ENCODE results near the gene GPX5.
A peak's percentile ranks its signal among the peaks of the same experiment; 100 is the strongest.
"Not testable (repeated sequence)": the region's sequence is repeated elsewhere in the genome, so short reads cannot be mapped to it uniquely, and the experiment has no call there.

The GPX5 gene

DNA sequence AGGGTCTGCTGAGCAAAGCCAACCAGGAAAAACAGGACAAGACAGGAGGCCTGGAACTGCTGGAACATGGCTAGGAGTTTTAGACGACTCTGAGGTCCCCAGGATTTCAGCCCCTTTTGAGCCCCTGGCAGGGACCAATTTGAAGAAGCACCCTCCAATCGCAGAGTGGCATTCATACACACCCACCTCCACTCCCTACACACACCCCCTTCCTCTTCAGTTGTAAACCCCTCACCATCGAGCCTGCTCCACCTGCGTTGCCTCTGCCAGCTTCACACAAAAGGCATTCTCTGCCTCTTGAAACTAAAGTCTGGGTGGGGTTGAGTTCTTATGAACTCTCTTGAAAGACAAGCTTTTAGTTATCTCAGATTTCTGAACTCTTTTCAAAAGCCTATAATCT, 10.0 kb upstream of the GPX5 start, which contains the start of gene GPX6:
TSS of gene GPX6 (minus strand) at position 118 of the 400 bp plus-strand sequence. CDS start at position 68, 50 bp downstream.
- no peak for DNase-seq

DNA sequence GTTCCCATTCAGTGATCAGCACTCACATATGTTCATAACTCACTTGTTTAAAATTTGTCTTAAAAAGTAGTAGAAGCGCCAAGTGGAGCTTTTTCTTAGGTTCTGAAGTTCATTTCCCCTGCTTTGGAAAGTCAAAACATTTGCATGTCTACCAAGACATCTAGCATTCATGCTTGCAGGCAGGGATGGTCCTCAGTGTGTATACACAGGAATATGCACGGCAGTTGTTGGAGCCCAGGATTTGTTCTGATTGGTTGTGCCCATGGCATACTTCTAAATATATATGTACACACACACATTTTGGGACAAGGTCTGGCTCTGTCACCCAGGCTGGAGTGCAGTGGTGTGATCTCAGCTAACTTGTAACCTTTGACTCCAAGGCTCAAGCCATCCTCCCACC, 7.7 kb upstream of the GPX5 start:
- DNase-seq: no peak

GRCh38 chr6:28522594-28523240, 3.0 kb upstream of the GPX5 start:
- no peak for DNase-seq

DNA sequence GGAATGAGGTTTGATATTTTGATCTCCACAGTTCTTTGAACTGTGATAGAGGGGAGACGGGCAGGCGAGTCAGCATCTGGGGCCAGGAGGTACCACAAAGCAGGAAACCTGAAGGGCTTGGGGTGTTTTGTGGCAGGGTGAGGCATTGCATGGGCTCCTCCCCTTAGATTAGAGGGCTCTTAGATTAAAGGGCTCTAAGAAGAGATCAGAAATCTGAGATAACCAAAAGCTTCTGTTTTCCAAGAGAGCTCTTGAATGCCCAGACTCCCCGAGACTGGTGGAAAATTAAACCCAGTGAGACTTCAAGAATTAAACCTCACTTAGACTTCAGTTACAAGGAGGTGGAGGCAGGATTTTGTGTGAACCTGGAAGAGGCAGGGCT, 2.4 kb upstream of the GPX5 start:
- no peak for DNase-seq

DNA sequence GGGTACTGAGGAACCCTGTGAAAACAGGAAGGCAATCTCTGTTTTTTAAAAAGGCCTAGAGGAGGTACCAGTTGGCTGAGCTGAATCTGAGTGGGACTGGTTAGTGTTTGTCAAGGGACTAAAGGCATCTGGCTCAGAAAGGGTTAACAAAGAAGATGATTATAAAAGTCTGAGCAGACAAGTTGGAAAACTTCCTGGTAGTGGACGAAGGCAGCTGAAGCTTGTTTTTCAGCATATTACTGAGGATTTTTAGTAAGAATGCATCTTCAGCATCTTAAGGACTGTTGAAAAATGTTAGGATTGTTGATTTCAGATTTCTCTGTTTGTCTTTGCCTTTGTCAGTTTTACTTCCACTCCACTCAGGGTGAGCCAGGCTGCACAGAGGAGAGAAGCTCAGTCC, 5.1 kb downstream of the GPX5 start:
- no peak for DNase-seq

GRCh38 chr6:28531479-28532128, 5.9 kb downstream of the GPX5 start:
- DNase-seq: peak in 1 of 2 experiments; percentile 19

DNA sequence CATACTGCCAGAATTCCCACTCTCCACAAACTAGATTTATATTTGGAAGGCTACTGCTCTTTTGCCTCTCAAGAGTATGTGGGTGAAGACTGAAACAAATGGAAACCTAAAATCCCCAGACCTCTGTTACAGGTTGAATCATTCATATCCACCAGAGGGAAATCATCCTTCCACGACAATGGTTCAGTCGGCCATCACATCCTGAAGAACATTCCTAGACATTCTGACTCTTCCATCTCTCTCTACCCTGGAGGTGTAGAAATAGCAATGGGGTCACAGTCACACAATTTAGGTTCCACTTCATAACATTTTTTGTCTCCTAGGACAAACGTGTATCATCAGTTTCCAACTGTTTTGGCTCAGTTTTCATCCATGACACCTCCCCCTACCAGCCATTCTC, 8.6 kb downstream of the GPX5 start:
- DNase-seq: no peak

- DNase-seq: no peak
Measured at GRCh38 chr6:28534875-28535274, 9.2 kb downstream of the GPX5 start.

GRCh38 chr6:28537065-28537464, 11.4 kb downstream of the GPX5 start:
- peak in 1 of 2 experiments; percentile 38 for DNase-seq

DNA sequence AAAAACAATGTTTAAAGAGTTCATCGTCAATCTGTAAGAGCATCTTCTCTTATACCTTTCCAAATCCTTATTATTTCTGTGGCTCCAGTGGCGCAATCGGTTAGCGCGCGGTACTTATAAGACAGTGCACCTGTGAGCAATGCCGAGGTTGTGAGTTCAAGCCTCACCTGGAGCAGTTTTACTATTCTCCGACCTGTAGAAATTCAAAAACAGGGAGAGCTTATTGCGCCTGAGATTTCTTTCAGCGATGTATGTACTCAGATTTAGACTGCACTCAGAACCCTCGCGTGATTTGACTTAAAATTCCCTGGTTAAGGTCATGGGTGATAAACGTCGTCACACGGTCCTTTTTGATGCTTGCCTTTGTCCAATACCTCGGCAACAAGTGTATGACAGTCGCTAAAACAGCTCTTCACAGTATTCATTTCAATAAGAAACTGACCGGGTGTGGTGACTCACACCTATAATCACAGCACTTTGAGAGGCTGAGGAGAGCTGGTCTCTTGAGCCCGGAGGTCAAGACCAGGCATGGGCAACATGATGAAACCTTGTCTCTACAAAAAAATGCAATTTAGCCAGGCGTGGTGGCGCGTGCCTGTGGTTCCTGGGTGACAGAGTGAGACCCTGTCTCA, 11.9 kb downstream of the GPX5 start:
- no peak for DNase-seq

DNA sequence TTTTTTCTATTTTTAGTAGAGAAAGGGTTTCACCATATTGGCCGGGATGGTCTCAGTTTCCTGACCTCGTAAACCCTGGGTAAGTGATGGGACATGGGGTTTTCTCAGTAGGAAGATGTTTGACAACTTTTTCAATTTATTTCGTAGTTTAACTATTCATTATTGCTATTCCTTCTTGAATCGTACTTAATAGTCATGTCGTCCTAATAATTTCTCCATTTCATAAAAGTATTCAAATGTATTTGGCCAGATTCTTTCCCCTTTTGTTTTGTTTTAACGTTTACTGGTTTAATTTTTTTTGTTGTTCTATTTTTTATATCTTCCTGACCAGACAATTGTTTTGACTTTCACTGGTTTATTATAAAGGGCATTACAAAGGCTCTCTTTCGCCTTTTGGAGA, 16.3 kb downstream of the GPX5 start:
- DNase-seq: no peak

GRCh38 chr6:28542440-28543296, 17.0 kb downstream of the GPX5 start:
- DNase-seq: peak; percentile 87 to 88

DNA sequence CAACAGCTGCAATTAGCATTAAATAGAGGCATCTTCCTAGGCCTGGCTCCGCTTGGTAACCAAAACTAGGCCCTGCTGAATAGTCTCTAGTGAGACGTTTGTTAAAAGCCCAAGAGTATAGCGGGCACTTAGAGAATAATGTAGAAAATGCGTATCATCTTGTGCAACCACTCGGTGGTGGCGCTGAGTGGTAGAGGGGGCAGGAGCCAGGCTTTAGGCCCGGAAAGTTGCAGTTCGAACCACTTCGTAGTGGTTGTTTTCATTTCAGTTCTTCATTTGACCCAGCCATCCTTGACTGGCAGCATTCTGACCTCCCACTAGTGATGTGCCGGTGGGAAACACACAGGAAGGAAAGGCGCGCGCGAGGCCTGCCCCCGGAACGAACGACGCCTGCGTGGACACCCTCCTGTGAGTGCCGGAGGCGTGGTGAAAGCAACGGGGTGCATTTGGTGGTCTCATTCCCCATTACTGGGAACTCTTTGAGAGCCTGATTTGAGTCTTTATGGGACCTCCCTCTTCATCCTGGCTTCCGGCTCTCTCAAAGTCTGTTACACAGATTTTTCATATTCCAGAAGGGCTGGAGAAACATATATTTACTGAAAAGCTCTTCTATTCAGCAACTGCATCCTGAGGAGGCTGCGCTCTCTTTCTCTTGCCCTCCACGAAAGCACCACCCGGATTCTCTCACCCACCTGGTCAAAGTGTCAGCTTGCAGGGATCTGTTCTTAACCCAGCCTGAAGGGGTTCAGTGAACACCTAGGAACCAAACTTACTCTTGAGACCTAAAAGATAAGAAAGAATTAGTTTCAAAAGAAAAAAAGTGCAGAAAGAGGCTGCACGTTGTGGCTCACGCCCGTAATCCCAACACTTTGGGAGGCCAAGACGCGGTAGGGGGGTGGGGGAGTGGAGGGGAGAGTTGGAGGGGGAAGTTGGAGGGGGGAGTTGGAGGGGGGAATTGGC, 18.2 kb downstream of the GPX5 start:
- no peak for DNase-seq

DNA sequence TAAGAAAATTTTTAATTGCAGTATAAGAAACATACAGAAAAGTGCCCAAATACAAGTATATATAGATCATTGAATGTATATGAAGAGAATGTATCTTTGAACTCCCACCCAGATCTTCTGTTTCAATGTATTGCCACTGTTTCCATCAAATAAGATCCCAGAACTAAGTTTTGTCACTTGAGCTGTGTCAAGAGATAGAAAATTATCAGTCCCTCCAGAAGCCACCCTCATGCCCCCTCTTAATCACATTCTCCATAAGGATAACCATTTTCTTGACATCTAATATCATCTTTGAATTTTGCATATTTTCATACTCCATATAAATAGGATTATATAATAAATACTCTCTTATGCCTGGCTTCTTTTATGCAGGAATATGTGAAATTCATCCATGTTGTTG, 20.3 kb downstream of the GPX5 start:
- DNase-seq: no peak

GRCh38 chr6:28547003-28547402, 21.3 kb downstream of the GPX5 start:
- not testable (repeated sequence) for DNase-seq

DNA sequence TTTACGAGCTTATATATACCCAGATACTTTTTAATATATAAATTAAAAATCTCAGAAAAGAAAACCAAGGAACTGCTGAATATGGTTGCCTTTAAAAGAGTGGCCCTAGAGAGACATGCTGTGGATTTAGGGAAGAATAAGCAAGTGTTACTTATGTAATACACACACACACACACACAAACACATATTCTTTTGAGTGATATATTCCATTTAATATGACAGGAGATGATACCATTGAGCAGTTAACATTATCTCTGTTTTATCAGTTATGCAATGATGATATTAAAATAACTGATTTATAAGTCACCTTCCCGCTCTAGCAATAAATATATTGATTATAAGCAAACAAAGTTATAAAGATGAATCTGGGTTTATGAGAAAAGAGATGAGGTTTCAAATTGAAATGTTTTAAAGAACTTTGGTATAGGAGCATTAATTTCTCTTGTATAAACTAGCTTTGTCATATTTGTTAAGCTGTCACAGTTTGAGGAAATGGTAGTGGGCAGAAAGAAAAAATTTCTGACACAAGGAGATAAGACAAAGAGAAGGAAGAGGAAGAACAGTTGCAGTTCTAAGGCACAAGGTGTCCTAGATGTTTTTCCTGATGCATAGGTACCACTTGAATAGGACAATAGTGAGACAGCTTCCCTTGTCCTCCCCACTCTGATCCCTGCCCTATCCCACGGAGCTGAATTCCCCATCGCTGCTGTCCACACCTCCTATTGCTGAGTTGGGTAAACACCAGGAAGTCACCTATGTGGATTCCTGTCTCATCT, 26.4 kb downstream of the GPX5 start:
- DNase-seq: no peak

- DNase-seq: no peak
Measured at GRCh38 chr6:28553384-28553985, 27.8 kb downstream of the GPX5 start.

DNA sequence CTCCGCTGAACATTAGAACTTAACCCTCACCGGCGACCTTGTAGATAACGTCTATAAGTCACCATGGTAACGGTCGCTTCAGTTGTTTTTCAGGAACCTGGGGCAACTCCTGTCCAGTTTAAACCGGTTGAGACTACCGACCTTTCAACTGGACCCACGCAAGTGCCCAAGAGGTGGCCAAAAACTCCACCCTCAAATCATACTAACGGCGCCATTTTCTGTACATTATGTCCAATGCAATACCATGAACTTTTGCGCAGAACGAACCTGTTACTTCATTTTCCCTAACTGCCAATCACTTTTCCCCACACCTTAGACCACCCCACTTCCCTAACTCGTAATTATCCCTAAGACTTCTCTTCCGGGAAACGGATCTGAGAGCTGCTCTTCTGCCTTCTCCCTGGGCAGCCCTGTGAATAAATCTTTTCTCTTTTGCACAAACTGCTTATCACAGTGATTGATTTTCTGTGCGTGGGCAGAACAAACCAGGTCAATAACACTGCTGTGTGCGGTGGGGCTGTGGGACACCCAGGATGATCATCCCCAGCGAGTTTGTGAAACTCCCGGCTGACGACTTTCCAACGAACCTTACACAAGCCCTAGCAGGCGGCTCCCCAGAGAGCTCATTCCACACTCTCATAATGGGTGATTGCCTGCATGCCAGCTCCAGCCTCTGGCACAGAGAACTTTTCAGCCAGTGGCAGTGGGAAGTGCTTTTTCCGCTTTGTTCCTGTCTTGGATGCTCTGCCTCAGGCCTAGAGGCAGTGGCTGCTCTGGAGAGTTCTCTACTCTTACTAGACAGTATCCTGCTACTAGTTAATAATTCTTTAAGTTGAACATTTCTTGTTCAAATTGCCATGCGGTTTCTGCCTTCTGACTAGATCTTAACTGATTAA, 28.6 kb downstream of the GPX5 start:
- no peak for DNase-seq

GRCh38 chr6:28555136-28555535, 29.5 kb downstream of the GPX5 start:
- DNase-seq: no peak

DNA sequence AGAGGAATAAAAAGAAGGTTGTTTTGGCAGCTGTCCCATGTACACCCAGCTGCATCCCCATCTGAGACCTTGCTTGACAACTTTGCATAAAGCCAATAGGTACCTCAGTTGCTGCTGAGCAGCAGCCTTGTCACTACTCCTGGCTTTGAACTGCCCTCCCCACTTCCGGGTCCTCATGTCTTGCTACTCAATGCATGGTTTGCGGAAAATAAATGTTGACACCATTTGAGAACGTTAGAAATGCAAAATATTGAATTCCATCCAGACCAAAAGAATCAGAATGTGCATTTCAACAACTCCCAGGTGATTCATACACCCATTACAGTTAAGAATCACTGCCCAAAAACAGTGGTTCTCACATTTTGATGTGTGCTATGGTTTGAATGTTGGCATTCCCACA, 32.9 kb downstream of the GPX5 start:
- peak in 1 of 2 experiments; percentile 1 for DNase-seq
